ENCODE data around the gene FBXO45.

DNA sequence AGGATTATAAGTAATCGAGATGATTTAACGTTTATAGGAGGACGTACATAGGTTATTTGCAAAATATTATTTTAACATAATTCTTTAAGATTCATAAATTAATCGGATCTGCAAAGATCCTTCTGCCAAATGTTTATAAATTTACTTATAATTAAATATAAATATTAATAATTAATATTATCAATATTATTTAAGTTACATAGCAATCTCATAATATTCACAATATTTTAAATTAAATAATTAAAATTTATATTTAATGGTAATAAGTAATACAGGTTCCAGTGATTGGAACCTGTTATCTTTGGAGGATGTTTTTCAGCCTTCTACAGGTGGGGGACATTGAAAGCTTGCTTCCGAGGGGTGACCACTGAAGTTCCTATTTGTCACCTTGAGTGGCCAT is 16.2 kb upstream of the FBXO45 start:
- TF ChIP-seq, protein P1, sequence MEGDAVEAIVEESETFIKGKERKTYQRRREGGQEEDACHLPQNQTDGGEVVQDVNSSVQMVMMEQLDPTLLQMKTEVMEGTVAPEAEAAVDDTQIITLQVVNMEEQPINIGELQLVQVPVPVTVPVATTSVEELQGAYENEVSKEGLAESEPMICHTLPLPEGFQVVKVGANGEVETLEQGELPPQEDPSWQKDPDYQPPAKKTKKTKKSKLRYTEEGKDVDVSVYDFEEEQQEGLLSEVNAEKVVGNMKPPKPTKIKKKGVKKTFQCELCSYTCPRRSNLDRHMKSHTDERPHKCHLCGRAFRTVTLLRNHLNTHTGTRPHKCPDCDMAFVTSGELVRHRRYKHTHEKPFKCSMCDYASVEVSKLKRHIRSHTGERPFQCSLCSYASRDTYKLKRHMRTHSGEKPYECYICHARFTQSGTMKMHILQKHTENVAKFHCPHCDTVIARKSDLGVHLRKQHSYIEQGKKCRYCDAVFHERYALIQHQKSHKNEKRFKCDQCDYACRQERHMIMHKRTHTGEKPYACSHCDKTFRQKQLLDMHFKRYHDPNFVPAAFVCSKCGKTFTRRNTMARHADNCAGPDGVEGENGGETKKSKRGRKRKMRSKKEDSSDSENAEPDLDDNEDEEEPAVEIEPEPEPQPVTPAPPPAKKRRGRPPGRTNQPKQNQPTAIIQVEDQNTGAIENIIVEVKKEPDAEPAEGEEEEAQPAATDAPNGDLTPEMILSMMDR (IDR thresholded peaks at IDR 0.05; ENCODE audit: borderline replicate concordance, extremely low read depth, low read length, poor library complexity, severe bottlenecking), result no peak
- TF ChIP-seq EZH2 (IDR thresholded peaks at IDR 0.05; ENCODE audit: borderline replicate concordance, low read depth, low read length, severe bottlenecking), result no peak
